DOHH2 (cell line): ENCODE results near the gene MPZL3.

Experiments
- H3F3A ChIP-seq: fragments of 200-600 bp; sonication (generic), shearing (Covaris generic); 2 replicates; pipeline ENCODE4 v1.6.0; 2016; ENCODE audit warnings: antibody characterized with exemption, mild to moderate bottlenecking; ENCODE audit not compliant: control insufficient read depth, insufficient read depth
- H3K27ac ChIP-seq: fragments of 200-600 bp; sonication (generic); 2 replicates; pipeline ENCODE4 v1.5.1; 2014; ENCODE audit warnings: low read depth, mild to moderate bottlenecking, low read length, moderate library complexity
- H3K27me3 ChIP-seq: fragments of 200-600 bp; sonication (generic); 2 replicates; pipeline ENCODE4 v1.6.1; 2014; ENCODE audit warnings: mild to moderate bottlenecking, low read length, mixed read lengths; ENCODE audit not compliant: control insufficient read depth
- H3K36me3 ChIP-seq: fragments of 200-600 bp; sonication (generic); 2 replicates; pipeline ENCODE4 v1.6.1; 2014; ENCODE audit warnings: mild to moderate bottlenecking, low read length, moderate library complexity, mixed read lengths; ENCODE audit not compliant: control insufficient read depth
- H3K4me1 ChIP-seq: fragments of 200-600 bp; sonication (generic); 2 replicates; pipeline ENCODE4 v1.6.1; 2014; ENCODE audit warnings: mild to moderate bottlenecking, low read length, mixed read lengths; ENCODE audit not compliant: control insufficient read depth
- H3K4me2 ChIP-seq: fragments of 200-600 bp; sonication (generic); 2 replicates; pipeline ENCODE4 v1.6.0; 2014; ENCODE audit warnings: mild to moderate bottlenecking, low read length, moderate library complexity
- H3K4me3 ChIP-seq: fragments of 200-600 bp; sonication (generic); 2 replicates; pipeline ENCODE4 v1.5.1; 2014; ENCODE audit warnings: mild to moderate bottlenecking, low read length, mixed read lengths
- H3K79me2 ChIP-seq: fragments of 200-600 bp; sonication (generic); 2 replicates; pipeline ENCODE4 v1.6.1; 2014; ENCODE audit warnings: mild to moderate bottlenecking, low read length, mixed read lengths; ENCODE audit not compliant: control insufficient read depth
- H3K9me2 ChIP-seq: fragments of 200-600 bp; sonication (generic); replicated peaks from 2 replicates; pipeline ENCODE4 v1.6.1; 2014; ENCODE audit warnings: mild to moderate bottlenecking, low read length, mixed read lengths; ENCODE audit not compliant: control insufficient read depth
- H3K9me3 ChIP-seq: fragments of 200-600 bp; sonication (generic); 2 replicates; pipeline ENCODE4 v1.6.1; 2014; ENCODE audit warnings: antibody characterized with exemption, low read length, mixed read lengths; ENCODE audit not compliant: control insufficient read depth, insufficient read depth
- H4K20me1 ChIP-seq: fragments of 200-600 bp; sonication (generic); 2 replicates; pipeline ENCODE4 v1.6.0; 2014; ENCODE audit warnings: low read depth, mild to moderate bottlenecking, antibody characterized with exemption, low read length, moderate library complexity; ENCODE audit not compliant: control insufficient read depth, insufficient read depth
- CTCF ChIP-seq: fragments of 200-600 bp; sonication (generic); IDR thresholded peaks from one replicate; pipeline ENCODE4 v1.5.1; 2014; ENCODE audit warnings: antibody characterized with exemption, mild to moderate bottlenecking, low read depth, low read length; ENCODE audit not compliant: poor library complexity, severe bottlenecking
- EZH2phosphoT487 ChIP-seq: fragments of 200-600 bp; sonication (generic); IDR thresholded peaks from 2 replicates; pipeline ENCODE4 v1.6.1; 2017; ENCODE audit warnings: borderline replicate concordance, mild to moderate bottlenecking, antibody characterized with exemption, low read length, moderate library complexity, mixed read lengths

MPZL3 gene

GRCh38 chr11:118215765-118216164, 36.4 kb downstream of the MPZL3 start:
- H3K36me3 ChIP-seq: no peaks in the 10 kb centered on the region
- H3K4me2 ChIP-seq: peak overlapping the region; percentile 65
- no peak overlapping the region; the same call in 1 of the 2 replicates for H3K4me3 ChIP-seq
- H3F3A ChIP-seq: 0 out of 2 replicates have a peak, but pooled peaks cover 2% of the 10 kb centered on the region
- TF ChIP-seq CTCF (no peak), EZH2phosphoT487 (no peak)
- no peaks in the 10 kb centered on the region for H3K27me3 ChIP-seq
- peaks cover 53% of the 10 kb centered on the region for H3K4me1 ChIP-seq
- H3K27ac ChIP-seq: peak overlapping the region; percentile 6; the same call in 1 of the 2 replicates
- H4K20me1 ChIP-seq: no peaks in the 10 kb centered on the region
- no peaks in the 10 kb centered on the region for H3K9me2 ChIP-seq
- no peaks in the 10 kb centered on the region for H3K79me2 ChIP-seq
- H3K9me3 ChIP-seq: no peaks in the 10 kb centered on the region

- H3K4me2 ChIP-seq: peak overlapping the region; percentile 65
Measured at GRCh38 chr11:118215262-118215661, 36.9 kb downstream of the MPZL3 start.

GRCh38 chr11:118214210-118214914, 37.8 kb downstream of the MPZL3 start:
- H3K4me1 ChIP-seq: peaks cover 53% of the 10 kb centered on the region
- H3K27me3 ChIP-seq: no peaks in the 10 kb centered on the region
- no peaks in the 10 kb centered on the region for H3K9me2 ChIP-seq
- 0 out of 2 replicates have a peak, but pooled peaks cover 2% of the 10 kb centered on the region for H3F3A ChIP-seq
- H4K20me1 ChIP-seq: no peaks in the 10 kb centered on the region
- peak overlapping the region; percentile 65 for H3K4me2 ChIP-seq
- no peaks in the 10 kb centered on the region for H3K9me3 ChIP-seq
- H3K27ac ChIP-seq: peak overlapping the region; percentile 32
- TF ChIP-seq EZH2phosphoT487 (no peak), CTCF (no peak)
- H3K4me3 ChIP-seq: peak overlapping the region; percentile 43
- no peaks in the 10 kb centered on the region for H3K79me2 ChIP-seq
- no peaks in the 10 kb centered on the region for H3K36me3 ChIP-seq

More at GRCh38 chr11:118215262-118215661, 36.9 kb downstream of the MPZL3 start:
- no peaks in the 10 kb centered on the region for H3K9me2 ChIP-seq
- H3K27me3 ChIP-seq: no peaks in the 10 kb centered on the region
- H3K36me3 ChIP-seq: no peaks in the 10 kb centered on the region
- H3K9me3 ChIP-seq: no peaks in the 10 kb centered on the region
- peak overlapping the region; percentile 6; the same call in 1 of the 2 replicates for H3K27ac ChIP-seq
- H3K4me3 ChIP-seq: peak overlapping the region; percentile 43
- 0 out of 2 replicates have a peak, but pooled peaks cover 2% of the 10 kb centered on the region for H3F3A ChIP-seq
- TF ChIP-seq CTCF: no peak
- TF ChIP-seq EZH2phosphoT487: no peak
- no peaks in the 10 kb centered on the region for H3K79me2 ChIP-seq
- H3K4me1 ChIP-seq: peaks cover 53% of the 10 kb centered on the region
- no peaks in the 10 kb centered on the region for H4K20me1 ChIP-seq
